ENCODE measurements around the gene SIK2.

The SIK2 gene

GRCh38 chr11:111570796-111571195, 31.5 kb upstream of the SIK2 start:
- TF ChIP-seq ARNTL (CRISPR knock-in tag; IDR thresholded peaks at IDR 0.05; ENCODE audit: borderline replicate concordance, low read depth) (no peak), SNAI2 (CRISPR knock-in tag; IDR thresholded peaks at IDR 0.05) (no peak), CSRNP3 (CRISPR knock-in tag; IDR thresholded peaks at IDR 0.05) (no peak), ZC3H10 (CRISPR knock-in tag; IDR thresholded peaks at IDR 0.05) (no peak), ESRRG (CRISPR knock-in tag; IDR thresholded peaks at IDR 0.05) (no peak), ZNF70 (CRISPR knock-in tag; IDR thresholded peaks at IDR 0.05) (no peak), TCF4 (CRISPR knock-in tag; IDR thresholded peaks at IDR 0.05; ENCODE audit: borderline replicate concordance) (no peak), PPARA (CRISPR knock-in tag; IDR thresholded peaks at IDR 0.05; ENCODE audit: borderline replicate concordance) (no peak), PATZ1 (CRISPR knock-in tag; IDR thresholded peaks at IDR 0.05; ENCODE audit: borderline replicate concordance) (no peak), GLIS3 (CRISPR knock-in tag; IDR thresholded peaks at IDR 0.05) (no peak), ZNF8 (CRISPR knock-in tag; IDR thresholded peaks at IDR 0.05) (no peak)
- ATAC-seq = no peak

- TF ChIP-seq ZFP3 (CRISPR knock-in tag; IDR thresholded peaks at IDR 0.05) (no peak), SNAI2 (CRISPR knock-in tag; IDR thresholded peaks at IDR 0.05) (no peak), ZNF70 (CRISPR knock-in tag; IDR thresholded peaks at IDR 0.05) (no peak), TSHZ2 (CRISPR knock-in tag; IDR thresholded peaks at IDR 0.05) (no peak), TOX (CRISPR knock-in tag; IDR thresholded peaks at IDR 0.05; ENCODE audit: borderline replicate concordance) (no peak), RARB (CRISPR knock-in tag; IDR thresholded peaks at IDR 0.05) (no peak), OSR1 (CRISPR knock-in tag; IDR thresholded peaks at IDR 0.05) (no peak), POU6F1 (CRISPR knock-in tag; IDR thresholded peaks at IDR 0.05; ENCODE audit: borderline replicate concordance, low read depth) (no peak), GLIS3 (CRISPR knock-in tag; IDR thresholded peaks at IDR 0.05) (no peak), CSRNP3 (CRISPR knock-in tag; IDR thresholded peaks at IDR 0.05) (no peak), CREB5 (CRISPR knock-in tag; IDR thresholded peaks at IDR 0.05; ENCODE audit: low read depth) (no peak), ARNTL (CRISPR knock-in tag; IDR thresholded peaks at IDR 0.05; ENCODE audit: borderline replicate concordance, low read depth) (no peak), ZC3H10 (CRISPR knock-in tag; IDR thresholded peaks at IDR 0.05) (no peak)
- peak; percentile 11 for ATAC-seq
Measured at GRCh38 chr11:111571829-111572501, 30.3 kb upstream of the SIK2 start.

- ATAC-seq = no peak
- TF ChIP-seq ZC3H10 (CRISPR knock-in tag; IDR thresholded peaks at IDR 0.05) (no peak), TOX (CRISPR knock-in tag; IDR thresholded peaks at IDR 0.05; ENCODE audit: borderline replicate concordance) (no peak)
Measured at GRCh38 chr11:111572581-111572980, 29.7 kb upstream of the SIK2 start.
